MV-4-11 (cell line): ENCODE data around the gene NDUFS6.

Source experiments
- DNase-seq: peaks from one replicate; lab custom pipeline; 2025; lab: John Stamatoyannopoulos, UW

The NDUFS6 gene

DNA sequence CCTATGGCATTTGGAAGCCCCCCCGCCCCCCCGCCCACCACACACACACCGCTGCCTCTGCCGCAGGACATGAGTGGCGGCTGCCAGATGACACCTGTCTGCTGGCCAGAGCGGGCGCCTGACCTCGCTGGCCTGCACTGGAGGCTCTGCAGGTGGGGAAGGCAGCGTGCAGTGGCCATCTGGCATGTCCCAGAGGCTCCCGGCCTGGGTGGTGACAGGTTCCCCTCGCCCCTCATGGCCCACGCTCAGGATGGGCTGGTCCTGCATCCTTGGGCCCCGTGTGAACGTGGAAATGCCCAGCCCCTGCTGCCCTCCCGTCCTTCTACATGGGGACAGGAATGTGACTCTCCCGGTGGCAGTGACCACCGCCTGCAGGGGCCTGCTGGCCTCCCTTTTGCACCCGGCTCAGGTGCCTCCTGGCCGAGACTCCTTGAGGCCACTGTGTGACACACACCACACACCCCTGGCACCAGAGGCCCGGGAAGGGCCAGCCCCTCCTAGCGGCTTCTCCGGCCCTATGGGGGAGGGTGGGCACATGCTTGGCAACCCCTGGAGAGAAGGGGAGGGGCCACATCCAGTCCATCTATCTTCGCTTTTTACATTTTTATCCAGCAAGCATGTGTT is 51.2 kb downstream of the NDUFS6 start:
- DNase-seq, result no peak

DNA sequence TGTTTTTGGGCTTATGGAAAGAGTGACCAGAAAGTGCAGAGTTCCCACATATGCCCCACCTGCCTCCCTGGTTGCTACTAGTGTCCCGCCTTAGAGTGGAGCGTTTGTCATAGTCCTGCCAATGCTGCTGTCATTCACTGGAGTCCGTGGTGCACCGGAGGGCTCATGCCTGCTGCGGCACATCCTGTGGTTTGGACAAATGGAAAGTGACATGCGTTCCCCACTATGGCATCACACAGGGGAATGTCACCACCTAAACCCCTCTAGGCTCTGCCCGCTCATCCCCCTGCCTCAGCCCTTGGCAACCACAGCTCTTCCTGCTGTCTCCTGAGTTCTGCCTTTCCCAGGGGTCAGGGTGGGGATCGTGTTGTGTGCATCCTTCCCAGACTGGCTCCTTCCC is 52.3 kb downstream of the NDUFS6 start:
- no peak for DNase-seq

DNA sequence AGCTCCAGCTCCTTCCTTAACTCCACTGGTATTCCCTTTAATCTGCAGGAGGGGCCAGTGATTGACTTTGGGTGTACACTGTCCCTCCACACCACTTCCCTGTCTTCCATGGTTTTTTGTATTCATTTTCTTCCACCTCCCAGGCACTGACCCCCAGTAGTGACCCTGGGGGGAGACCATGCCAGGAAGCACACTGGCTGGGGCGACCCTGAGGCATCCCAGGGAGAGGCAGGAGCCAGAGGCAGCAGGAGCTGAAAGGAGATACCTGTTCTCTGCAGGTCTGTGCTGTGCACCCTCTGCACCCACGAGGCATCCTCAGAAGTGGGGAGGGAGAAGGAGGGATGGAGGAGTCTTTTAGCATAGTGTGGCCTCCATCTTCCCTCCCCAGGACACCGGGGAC is 53.9 kb downstream of the NDUFS6 start:
- DNase-seq, result no peak

DNA sequence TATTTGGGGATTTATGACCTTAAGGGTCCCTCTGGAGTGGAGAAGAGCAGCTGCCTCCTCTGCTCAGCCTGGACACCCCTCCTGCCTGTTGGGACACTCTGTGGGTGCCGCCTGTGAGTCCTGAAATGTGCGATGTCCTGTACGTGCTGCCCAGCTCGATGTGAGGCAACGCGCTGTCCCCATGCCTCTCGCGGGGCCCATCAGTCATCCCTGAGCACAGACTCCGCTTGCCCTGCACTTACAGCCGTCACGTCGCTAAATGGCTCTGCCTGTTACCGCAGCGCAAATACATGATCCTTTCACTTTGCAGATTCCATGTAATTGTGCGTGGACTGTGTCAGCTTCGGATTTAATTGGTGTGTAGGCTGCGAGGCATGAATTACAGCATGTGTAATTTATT is 54.4 kb downstream of the NDUFS6 start:
- DNase-seq, result no peak

DNA sequence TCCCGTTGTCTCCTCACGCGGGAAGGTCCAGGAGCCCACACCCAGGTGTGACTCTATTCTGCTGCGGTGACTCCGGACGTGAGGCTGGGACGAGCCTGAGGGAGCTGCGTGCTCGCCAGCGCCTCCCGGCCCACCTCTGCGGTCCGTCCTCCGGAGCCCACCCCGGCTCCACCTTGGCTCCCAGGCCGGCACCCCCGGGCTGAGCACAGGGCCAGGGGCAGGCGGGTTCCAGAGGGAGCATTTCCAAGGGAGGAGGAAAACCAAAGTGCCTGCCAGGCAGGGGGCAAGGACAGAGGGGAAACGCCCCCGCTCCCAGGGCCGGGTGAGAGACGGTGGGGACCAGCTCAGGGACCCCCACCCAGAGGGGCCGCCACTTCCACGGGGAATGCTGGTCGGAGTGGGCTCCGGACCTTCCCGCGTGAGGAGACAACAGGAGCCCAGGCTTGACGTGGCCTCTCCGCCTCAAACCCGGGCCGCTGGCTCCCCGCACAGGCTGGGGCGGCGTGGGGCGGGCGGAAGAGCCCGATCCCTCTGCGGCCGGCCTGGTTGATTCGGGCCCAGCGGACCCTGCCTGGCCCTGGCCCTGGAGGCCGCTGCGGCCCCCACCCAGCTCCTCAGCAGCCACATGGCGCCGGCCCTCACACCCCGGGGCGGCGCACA is 55.5 kb downstream of the NDUFS6 start:
- no peak for DNase-seq

DNA sequence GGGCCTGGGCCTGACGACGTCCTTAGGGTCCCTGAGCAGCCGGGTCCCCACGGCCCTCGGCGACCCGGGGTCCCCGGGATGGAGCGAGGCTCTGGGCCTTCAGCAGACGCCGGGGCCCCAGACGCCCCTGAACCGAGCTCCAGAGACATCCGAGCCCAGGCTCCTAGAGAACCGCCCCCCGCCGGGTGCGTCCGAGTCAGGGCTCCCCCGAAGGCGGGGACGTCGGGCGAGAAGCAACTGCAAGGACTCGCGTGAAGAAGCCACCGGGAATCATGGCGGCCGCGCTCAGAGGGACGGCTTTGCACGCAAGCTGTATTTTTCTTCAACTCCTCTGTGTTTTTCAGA is 56.0 kb downstream of the NDUFS6 start:
- DNase-seq, result no peak

DNA sequence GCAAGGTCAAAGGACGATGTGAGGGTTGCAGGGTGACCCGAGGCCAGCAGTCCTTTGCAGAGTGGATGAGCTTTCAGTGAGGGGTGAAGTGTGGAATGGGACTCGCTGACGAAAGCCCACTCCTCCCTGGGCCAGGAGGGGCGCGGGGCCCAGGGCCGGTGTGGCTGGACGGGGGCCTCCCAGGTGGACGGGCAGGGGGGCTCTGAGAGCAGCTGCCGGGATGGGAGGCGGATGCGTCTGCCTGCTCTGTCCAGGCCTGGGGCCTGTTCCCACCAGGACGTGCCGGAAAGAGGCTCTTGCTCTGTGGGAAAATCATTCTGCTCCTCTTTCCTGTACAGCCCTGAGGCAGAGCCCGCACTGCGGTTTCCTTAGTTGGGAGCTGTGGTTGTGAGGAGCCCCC is 57.2 kb downstream of the NDUFS6 start:
- no peak for DNase-seq

DNA sequence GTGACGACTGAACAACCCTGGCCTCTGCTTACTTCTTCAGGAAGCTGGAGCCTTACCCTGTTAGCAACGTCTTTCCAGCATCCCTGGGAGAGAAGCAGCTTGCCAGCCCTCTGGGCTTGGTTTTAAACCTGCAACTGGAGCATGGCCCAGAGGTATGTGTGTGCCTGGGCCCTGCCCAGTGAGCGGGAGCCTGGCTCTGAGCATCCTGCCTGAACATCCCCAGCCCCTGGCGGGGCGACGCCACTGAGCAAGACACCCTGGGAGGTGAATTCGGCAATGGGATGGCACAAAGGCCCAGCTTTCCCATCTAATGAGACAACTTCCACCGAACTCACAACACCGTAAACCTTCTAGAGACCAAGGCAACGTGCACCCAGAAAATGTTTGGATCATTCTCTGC is 57.9 kb downstream of the NDUFS6 start:
- no peak for DNase-seq

DNA sequence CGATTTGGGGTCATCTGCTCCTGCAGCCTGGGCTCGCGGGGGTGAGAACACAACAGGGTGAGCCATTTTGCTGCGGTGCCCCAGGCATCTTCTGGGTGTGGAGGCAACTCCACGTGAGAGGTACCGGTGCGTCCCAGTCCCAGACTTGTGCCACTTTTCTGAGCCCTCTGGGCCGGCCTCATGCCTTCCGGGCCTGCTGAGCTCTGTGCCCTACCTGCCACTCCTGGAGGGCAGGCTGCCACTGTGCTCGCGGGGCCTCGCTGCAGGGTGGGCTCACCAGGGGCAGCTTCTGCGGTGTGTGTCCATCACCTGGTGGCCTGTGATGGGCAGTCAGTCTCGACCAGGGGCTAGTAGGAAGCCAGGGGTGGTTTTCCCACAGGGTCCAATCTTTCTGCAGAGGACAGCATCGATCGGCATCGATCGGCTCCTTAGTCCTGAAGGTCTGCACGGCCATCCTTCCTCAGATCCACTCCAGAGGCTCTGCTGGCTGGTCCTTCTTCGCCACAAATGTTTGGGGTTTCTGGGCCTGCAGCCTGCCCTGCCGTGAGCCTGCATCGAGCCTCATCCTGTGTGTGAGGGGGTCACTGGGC is 58.9 kb downstream of the NDUFS6 start:
- DNase-seq, result no peak

DNA sequence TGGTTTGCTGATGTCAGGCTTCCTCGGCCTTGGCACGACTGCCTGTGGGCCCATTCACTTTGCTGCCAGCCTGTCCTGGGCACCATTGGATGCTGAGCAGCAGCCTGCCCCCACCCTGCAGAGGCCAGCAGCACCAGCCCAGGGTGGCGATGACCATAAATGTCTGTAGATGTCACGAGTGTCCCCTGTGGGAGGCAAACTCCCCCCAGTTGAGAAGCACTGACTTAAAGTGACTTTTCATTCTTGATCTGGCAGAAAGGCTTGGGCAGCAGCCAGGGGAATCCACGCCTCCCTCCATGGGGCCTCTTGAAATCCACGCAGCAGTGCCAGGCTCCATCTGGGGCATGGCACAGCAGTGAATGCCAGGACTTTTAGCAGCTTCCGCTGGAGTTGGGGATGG is 59.7 kb downstream of the NDUFS6 start:
- DNase-seq, result no peak

DNA sequence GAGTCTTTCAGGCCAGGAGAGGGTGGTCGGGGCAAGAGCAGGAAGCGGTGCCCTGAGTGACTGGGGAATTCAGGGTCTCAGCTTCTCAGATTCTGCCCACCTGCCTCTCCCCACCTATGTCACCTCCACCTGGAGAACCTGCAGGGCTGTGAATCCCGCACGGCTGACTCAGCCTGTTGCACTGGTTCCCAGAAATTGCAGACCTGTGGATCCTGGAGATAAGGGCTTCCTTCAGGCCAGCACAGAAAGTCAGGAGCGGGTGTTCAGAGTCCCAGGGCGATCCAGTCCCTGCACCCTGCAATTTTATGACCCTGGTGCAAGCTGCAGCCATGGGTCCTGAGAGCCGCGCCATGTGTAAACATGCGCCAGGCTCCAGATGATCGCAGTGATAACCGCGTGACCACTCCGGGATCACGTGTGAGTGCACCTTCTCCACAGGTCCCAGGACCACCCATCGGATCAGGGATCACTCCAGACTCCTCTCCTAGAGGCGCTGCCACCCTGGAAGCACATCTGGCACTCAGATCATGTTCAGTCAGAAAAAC is 63.8 kb downstream of the NDUFS6 start:
- DNase-seq, result no peak

DNA sequence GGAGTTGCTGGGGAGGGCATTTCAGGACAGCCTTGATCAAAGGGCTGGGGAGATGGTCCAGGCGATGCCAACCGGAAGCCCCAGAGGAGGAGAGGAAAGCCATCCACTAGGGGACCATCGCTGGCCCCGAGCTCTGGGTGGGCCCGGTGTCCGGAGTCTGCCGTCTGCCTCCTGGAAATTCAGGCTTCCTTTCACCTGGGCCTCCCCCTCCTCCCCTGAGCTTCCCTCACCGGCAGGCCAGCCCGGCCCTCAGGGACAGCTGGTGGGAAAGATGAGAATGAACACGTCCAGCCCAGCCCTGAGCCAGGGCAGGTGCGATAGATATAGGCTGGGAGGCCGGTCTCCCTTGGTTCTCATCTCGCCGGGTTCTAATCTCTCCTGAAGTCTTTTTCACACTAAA is 64.3 kb downstream of the NDUFS6 start:
- no peak for DNase-seq
